NCI-H1930 (cell line): Measurements from ENCODE around the gene TAMALIN.

Experiments used
- DNase-seq, 2 experiments: peaks; one replicate each; lab custom pipeline; 2025; lab: John Stamatoyannopoulos, UW

The TAMALIN gene

GRCh38 chr12:52037248-52037861 is 30.6 kb downstream of the TAMALIN start:
- no peak for DNase-seq

DNA sequence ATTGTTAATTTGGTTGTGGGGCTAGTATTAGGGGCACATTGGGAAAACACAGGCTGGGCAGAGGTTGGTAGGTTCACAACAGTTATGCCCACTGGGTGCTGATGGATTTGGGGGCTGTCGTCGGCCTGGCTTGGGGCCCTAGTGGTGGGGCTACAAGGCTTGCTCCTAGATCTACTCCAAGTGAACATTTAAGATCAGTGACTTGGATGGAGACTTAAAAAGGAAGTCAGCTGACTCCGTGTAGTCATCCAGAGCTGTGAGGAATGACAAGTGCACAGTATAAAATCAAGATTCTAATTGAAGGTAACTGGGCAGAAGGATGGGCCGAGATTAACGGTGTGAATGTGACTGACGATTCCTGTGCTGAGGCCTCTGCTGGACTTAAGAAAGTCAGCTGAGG is 31.7 kb downstream of the TAMALIN start:
- DNase-seq: no peak

DNA sequence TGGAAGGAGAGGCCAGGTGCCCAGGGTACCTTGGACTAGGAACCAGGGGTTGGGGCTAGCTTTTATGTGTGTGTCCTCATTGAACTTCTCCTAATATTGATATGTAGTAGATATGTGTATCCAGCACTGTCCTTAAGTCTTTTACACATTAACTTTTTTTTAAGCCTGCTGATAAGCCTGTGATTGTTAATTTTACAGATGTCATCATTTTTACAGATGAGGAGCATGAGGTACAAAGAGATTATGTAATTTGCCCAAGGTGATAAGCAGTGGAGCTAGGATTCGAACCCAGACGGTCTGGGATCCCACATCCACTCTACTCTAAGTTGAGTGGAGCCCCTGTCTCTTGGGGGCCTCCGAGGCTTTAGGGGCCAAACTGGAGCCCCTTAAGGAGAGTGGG is 34.3 kb downstream of the TAMALIN start:
- DNase-seq: no peak

- no peak for DNase-seq
Measured at GRCh38 chr12:52041695-52042123, 35.0 kb downstream of the TAMALIN start.

DNA sequence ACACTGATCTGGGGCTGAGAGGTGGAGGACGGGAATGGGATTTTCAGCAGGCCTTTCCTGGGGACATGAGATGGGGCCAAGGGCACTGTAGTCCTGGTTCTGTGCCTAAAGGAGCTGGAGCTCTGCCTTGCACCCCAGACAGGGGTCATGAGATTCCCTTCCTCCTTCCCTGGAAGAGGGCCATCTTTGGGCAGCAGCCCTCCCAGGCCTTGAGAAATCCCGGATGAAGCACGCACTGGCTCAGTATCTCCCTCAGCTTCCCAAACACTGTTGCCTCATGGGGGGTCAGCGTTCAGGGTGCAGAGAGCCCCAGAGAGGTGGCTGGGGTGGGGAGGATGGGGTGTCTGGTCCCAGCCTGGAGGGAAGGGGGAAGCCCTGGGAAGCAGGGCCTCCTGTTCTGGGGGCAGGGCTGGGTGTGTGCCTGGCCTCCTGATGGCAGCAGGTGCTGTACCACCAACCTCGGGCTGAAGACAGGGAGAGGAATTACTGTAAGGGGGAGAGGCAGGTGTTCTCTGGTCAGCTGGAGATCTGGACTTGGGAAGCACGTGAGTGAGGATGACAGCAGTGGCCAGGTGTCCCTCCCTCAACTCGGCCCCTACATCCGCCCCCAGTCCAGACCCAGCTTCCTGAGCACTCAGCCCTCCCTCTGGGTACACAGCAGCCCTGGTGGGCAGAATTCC is 36.1 kb downstream of the TAMALIN start:
- DNase-seq: no peak

DNA sequence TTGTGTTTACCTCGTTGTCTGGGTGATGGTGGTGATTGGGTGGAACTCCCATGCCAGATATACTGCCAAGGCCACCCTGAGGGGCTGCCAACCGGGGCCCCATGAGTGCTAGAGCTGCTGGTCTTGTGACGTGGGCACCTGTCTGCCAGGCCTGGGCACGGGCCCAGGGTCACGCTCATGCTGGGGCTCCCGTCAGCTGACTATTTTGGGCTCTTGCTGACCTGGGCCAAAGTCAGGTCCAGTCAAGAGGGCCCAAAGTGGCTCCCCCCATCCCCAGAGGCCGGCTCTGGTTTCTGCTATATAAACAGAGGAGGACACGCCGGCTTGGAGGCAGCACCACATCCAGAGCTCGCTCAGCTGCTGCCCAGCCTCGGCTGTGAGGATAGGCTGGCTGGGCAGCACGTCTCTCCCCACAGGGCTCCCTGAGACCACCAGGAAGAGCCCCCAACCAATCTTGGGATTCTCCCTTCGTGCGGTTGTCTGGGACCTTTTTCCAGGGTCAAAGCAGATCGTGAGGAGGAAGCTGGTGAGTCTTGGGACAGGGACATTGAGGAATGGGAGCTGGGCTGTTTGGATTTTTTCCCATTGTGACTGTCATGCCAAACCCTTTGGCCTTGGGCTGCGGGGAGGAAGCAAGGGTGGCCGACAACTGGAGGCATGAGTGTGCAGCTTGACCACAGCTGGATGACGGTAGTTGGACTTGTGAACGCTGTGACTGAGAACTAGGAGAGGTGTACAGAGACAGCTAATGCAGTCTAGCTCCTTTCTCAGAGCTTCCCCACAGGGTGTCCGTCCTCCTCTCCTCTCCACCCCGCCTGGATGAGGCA is 36.9 kb downstream of the TAMALIN start:
- DNase-seq: no peak

- DNase-seq: no peak
Measured at GRCh38 chr12:52044292-52044983, 37.7 kb downstream of the TAMALIN start.

DNA sequence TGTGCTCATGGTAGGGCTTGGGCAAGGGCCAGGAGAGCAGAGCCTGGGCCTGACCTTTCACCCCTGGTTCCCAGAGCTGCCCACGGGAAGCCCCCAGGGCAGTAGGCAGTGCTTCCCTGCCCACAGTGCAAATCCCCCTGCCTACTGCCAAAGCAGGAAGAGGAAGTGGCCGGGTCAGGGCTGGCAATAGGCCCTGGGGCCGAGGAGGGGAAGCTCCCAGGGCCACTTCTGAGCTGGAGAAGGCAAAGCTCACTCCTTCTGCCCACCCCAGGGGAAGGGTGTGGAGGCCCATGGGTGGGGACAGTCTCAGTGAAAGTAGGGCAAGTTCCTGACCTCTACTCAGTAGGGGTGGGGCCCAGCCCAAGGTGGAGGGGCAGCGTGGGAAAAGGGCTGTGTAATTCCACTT is 39.1 kb downstream of the TAMALIN start:
- no peak for DNase-seq

- DNase-seq: no peak
Measured at GRCh38 chr12:52046859-52047258, 40.1 kb downstream of the TAMALIN start.

- no peak for DNase-seq
Measured at GRCh38 chr12:52049286-52049685, 42.5 kb downstream of the TAMALIN start.

- DNase-seq: no peak
Measured at GRCh38 chr12:52049688-52050087, 42.9 kb downstream of the TAMALIN start.

DNA sequence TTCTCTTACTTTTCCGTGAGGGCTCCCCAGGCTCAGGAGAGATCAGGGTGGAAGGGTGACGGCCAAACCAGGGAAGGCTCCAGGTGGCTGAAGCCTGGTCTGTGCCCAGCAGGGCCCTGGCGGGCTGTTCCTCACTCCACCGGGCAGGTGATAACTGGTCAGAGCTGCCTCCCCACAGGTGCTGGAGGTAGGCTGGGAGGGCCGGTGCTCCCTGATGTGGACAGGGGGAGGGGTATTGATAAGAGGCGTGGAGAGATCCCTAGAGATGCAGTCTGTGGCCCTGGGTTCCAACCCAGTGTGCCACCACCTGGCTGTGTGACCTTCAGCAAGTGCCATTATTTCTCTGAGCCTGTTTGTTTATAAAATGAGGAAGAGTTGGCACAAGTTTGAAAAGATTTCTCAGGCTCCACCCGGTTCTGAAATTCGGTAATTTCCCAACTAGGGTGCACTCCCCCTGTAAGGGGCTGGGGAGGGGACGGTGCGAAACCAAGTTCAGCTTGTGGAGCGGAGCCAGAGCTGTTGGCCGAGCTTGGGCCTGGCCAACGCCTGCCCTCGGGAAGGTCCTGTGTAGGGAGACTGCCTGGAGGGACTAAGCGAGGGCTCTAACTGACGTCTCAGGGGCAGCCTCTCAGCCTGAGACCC is 43.5 kb downstream of the TAMALIN start:
- DNase-seq: no peak

DNA sequence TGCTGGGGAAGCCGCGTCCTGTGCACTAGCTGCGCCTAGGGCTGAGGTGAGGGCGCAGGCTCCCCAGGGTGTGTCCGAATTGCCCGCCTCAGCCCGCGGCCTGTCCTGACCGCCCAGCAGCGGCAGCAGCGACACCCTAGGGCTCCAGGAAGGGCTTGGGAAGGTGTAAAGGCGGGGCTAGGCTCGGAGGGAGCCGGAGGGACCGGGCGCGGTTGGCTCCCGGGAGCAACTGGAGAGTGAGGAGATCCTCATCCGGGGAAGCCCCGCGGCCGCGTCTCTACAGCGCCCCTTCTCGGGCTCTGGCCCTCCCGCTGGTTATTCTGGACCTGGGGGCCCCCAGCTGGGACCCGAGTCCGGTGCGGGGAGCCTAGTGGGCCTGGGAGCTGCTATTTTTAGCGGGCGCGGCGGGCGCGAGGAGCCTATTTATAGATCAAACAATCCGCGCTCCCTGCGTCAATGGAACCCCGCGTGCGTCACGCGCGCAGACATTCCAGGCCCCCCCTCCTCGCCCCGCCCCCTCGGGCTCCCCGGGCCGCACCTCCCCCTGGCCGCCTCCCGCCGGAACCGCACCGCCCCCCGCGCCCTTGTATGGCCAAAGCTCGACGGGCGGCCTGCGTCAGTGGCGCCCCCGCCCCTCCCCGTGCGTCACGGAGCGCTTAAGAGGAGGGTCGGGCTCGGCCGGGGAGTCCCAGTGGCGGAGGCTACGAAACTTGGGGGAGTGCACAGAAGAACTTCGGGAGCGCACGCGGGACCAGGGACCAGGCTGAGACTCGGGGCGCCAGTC is 44.2 kb downstream of the TAMALIN start, which contains the start of gene NR4A1:
TSS of gene NR4A1 (plus strand) at position 685 of the 784 bp plus-strand sequence. CDS start 2,887 bp downstream, outside the sequence.
- peak; percentile 67 to 77 for DNase-seq

DNA sequence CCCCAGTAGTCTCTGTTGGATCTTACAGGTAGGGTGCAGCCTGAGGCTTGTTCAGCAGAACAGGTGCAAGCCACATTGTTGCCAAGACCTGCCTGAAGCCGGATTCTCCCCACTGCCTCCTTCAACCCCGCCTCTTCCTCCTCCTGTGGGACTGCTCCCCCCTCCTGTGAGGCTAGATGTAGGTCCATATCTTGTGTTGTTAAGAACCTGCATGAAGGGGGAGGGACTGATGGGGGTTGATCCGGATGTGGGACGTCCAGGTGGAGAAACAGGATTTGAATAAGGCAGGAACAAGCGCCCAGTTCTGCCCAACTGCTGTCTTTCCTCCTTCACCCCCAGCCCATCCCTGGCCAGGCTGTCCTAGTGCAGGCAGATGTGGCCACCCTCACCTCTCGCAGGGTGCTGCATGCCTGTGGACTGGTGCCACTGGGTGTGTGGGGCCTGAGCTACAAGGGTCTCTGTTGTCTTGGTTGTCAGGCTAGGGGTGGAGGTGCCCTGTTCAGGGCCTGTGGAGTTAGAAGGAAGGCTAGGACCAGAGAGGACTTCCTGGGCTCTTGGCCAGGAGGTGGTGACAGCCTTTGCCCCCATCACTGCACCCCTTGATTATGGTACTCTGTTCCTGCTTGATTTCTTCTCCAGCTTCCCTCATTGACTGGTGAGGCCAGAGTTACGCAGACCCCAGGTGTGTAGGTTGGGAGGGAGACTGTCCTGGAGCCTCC is 45.9 kb downstream of the TAMALIN start:
- DNase-seq: no peak

DNA sequence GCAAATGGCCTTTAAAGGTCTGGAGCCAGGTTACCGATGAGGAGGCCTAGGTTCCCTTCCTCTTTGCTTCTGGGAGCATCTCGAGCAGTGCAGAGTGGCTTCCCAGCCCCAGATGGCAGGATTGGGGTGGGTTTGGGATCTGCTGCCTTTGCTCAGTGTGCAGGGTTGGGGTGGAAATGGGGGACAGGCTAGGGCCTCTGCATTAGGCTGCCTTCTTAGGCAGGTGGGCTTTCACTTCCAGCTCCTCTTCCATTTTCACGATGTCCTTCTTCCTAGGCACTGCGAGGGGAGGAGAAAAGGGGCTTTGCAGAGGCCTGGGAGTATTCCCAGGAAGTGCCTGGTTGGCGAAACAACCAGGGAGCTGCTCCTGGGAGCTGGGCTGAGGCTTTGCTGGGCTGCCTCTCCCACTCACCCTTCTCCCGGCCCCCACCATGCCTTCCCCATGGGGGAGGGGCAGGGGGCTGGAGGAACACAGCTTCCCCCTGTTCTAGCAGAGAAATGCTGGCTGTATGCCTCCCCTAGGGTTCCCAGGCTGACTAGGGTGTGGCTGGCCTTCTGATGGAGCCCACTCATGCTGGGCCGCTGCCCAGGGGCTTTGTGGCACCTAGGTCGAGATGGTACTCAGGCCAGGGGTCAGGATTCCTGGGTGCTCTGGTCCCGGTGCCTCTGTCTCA is 46.9 kb downstream of the TAMALIN start:
- DNase-seq: no peak

- DNase-seq: no peak
Measured at GRCh38 chr12:52054231-52054832, 47.6 kb downstream of the TAMALIN start.

GRCh38 chr12:52054833-52055730 is 48.3 kb downstream of the TAMALIN start:
- no peak for DNase-seq
